Hematopoietic multipotent progenitor cell treated with erythropoietin and hydrocortisone succinate and interleukin-3 and kit ligand, for 15 days (in vitro differentiated cells): Measurements from ENCODE around the gene TRPM7.
A peak's percentile ranks its signal among the peaks of the same experiment; 100 is the strongest.
"Not testable (repeated sequence)": the region's sequence is repeated elsewhere in the genome, so short reads cannot be mapped to it uniquely, and the experiment has no call there.

Source experiments
- DNase-seq: peaks from one replicate; pipeline ENCODE4 v3.0.0-alpha.2; 2015; ENCODE audit warnings: low spot score

The TRPM7 gene

GRCh38 chr15:50655555-50655954 is 31.0 kb downstream of the TRPM7 start:
- DNase-seq: no peak

GRCh38 chr15:50653156-50653743 is 33.3 kb downstream of the TRPM7 start:
- DNase-seq: no peak

- no peak for DNase-seq
Measured at GRCh38 chr15:50652671-50653070, 33.9 kb downstream of the TRPM7 start.

GRCh38 chr15:50641318-50641717 is 45.3 kb downstream of the TRPM7 start:
- DNase-seq: no peak

GRCh38 chr15:50636146-50636545 is 50.5 kb downstream of the TRPM7 start:
- DNase-seq: no peak

GRCh38 chr15:50633653-50634052 is 52.9 kb downstream of the TRPM7 start:
- DNase-seq: peak; percentile 21

GRCh38 chr15:50628421-50628820 is 58.2 kb downstream of the TRPM7 start:
- DNase-seq: no peak

- DNase-seq: no peak
Measured at GRCh38 chr15:50627351-50628055, 59.1 kb downstream of the TRPM7 start.

GRCh38 chr15:50624616-50625168 is 61.9 kb downstream of the TRPM7 start:
- DNase-seq: no peak

- peak; percentile 37 for DNase-seq
Measured at GRCh38 chr15:50622361-50622943, 64.1 kb downstream of the TRPM7 start.

- not testable (repeated sequence) for DNase-seq
Measured at GRCh38 chr15:50616960-50617359, 69.6 kb downstream of the TRPM7 start.

- DNase-seq: not testable (repeated sequence)
Measured at GRCh38 chr15:50616554-50616953, 70.0 kb downstream of the TRPM7 start.

- no peak for DNase-seq
Measured at GRCh38 chr15:50613600-50613999, 73.0 kb downstream of the TRPM7 start.

- no peak for DNase-seq
Measured at GRCh38 chr15:50607129-50607528, 79.5 kb downstream of the TRPM7 start.

- DNase-seq: no peak
Measured at GRCh38 chr15:50605462-50605861, 81.1 kb downstream of the TRPM7 start.

- DNase-seq: not testable (repeated sequence)
Measured at GRCh38 chr15:50602028-50602427, 84.6 kb downstream of the TRPM7 start.

- peak; percentile 85 for DNase-seq
Measured at GRCh38 chr15:50594311-50594710, 92.3 kb downstream of the TRPM7 start.

GRCh38 chr15:50593761-50594160 is 92.8 kb downstream of the TRPM7 start:
- peak; percentile 55 for DNase-seq

- DNase-seq: no peak
Measured at GRCh38 chr15:50590288-50590687, 96.3 kb downstream of the TRPM7 start.

GRCh38 chr15:50577492-50577891 is 109.1 kb downstream of the TRPM7 start:
- no peak for DNase-seq

- no peak for DNase-seq
Measured at GRCh38 chr15:50576166-50576565, 110.4 kb downstream of the TRPM7 start.

GRCh38 chr15:50573842-50574241 is 112.8 kb downstream of the TRPM7 start:
- DNase-seq: not testable (repeated sequence)

GRCh38 chr15:50563756-50564155 is 122.8 kb downstream of the TRPM7 start:
- no peak for DNase-seq
